GM13976 (cell line): Measurements from ENCODE around the gene WTIP.
"Not testable (repeated sequence)": the region's sequence is repeated elsewhere in the genome, so short reads cannot be mapped to it uniquely, and the experiment has no call there.

ENCODE experiments used
- DNase-seq: peaks from one replicate; pipeline ENCODE4 v3.0.0; 2012; ENCODE audit warnings: low spot score
- in situ Hi-C: fragments of 300-500 bp; cut with MboI; formaldehyde crosslinking; loops from one replicate; pipeline ENCODE4 v1.12.0; 2022; ENCODE audit warnings: low sequenced_read_pairs, mixed read lengths, inconsistent platforms; ENCODE audit not compliant: unreplicated experiment
- TF ChIP-seq, protein P1 (sequence below): IDR thresholded peaks from 2 replicates; pipeline ENCODE4 v1.5.1; 2012; ENCODE audit warnings: borderline replicate concordance, mild to moderate bottlenecking; ENCODE audit not compliant: insufficient read depth; ENCODE audit errors: extremely low read depth, missing control alignments, control extremely low read depth

WTIP gene

DNA sequence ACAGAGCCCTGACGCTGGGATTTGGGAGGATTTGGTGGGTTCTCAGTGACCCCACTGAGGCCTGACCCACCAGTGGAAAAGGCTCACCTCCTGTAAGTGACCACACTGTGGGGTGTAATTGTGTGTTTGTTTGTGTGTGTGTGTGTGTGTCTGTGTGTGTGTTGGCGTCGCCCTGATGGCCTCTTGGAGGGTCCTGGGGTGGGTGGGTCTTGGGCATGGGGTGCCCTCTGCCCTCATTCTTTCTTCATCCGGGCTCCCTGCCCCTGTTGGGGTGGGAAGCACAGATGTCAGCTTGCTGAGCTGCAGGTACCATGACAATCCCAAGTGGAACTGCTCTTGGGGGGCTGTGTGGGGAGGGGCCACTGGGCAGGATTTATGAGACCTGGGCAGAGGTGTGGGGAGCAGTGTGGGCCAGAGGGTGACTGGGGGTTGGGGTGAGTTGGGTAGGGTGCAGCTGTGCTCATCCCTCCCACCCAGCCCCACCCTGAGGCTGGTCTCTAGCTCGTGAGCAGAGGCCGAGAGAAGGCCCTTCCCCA lies 22.8 kb downstream of the WTIP start:
- in situ Hi-C loops: no loop called here
- TF ChIP-seq, protein P1, sequence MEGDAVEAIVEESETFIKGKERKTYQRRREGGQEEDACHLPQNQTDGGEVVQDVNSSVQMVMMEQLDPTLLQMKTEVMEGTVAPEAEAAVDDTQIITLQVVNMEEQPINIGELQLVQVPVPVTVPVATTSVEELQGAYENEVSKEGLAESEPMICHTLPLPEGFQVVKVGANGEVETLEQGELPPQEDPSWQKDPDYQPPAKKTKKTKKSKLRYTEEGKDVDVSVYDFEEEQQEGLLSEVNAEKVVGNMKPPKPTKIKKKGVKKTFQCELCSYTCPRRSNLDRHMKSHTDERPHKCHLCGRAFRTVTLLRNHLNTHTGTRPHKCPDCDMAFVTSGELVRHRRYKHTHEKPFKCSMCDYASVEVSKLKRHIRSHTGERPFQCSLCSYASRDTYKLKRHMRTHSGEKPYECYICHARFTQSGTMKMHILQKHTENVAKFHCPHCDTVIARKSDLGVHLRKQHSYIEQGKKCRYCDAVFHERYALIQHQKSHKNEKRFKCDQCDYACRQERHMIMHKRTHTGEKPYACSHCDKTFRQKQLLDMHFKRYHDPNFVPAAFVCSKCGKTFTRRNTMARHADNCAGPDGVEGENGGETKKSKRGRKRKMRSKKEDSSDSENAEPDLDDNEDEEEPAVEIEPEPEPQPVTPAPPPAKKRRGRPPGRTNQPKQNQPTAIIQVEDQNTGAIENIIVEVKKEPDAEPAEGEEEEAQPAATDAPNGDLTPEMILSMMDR: no peak
- DNase-seq: no peak

GRCh38 chr19:34504809-34505291 lies 23.3 kb downstream of the WTIP start:
- TF ChIP-seq, protein P1: no peak
- DNase-seq: no peak
- in situ Hi-C loops: no loop called here

DNA sequence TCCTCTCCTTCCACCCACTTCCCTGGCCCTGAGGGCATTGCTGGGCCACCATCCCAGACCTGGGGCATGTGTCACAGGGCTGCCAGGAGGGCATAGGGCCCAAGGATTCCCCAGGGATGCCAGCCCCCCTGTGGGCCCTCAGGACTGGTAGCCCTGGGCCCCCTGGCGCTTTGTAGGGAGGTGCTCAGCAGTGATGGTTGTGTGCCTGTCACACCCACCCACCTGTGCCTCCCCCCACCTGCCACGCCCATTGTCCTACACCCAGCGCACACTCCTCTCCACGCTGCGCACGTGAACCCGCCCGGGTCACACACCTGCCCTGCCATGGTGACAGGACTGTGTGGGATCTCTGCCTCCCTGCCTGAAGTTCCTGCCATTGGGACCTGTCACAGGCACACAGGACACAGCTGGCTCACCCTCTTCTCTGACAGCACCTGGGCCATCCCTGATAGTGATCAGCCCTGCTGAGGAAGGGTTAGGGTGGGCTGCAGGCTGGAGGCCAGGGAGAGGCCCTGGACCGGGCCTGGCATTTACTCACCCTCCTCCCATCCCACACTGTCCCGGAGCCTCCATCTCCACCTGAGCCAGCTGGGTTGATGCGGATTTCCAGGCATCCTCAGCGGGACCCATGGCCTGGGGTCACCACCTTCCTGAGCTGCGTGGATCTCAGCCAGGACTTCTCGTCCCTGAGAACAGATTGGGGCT lies 23.9 kb downstream of the WTIP start:
- peak; percentile 15 for DNase-seq
- in situ Hi-C loops: no loop called here
- TF ChIP-seq, protein P1: no peak

DNA sequence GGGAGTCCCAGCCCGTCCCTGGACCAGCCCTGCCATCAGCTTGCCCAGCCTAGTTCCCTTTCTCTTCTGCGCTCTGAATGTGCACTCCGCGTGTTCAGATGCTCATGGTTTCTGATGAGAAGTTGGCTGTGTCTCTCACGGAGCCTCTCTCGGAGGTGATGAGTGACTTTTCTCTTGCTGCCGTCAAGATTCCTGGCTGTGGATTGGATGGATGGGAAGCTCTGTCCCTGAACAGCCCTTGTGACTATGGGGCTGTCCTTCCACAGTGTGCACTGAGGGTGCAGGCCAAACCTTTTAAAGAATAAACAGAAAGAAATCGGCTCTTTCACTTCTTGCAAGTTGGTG lies 24.4 kb downstream of the WTIP start:
- in situ Hi-C loops: no loop called here
- TF ChIP-seq, protein P1: no peak
- peak; percentile 12 for DNase-seq

- TF ChIP-seq, protein P1: no peak
- DNase-seq: no peak
- in situ Hi-C loops: no loop called here
Observed at GRCh38 chr19:34507414-34508067, 26.0 kb downstream of the WTIP start.

GRCh38 chr19:34508540-34508939 lies 27.0 kb downstream of the WTIP start:
- TF ChIP-seq, protein P1: no peak
- no peak for DNase-seq
- in situ Hi-C loops: no loop called here

DNA sequence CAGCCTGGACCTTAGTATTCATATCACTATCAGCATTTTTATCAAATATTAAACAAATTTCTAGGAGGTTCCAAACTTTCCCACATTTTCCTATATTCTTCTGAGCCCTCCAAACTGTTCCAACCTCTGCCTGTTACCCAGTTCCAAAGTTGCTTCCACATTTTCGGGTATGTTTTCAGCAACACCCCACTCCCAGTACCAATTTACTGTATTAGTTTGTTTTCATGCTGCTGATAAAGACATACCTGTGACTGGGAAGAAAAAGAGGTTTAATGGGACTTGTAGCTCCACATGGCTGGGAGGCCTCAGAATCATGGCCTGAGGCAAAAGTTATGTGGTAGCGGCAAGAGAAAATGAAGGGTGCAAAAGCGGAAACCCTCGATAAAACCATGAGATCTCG lies 29.3 kb downstream of the WTIP start:
- in situ Hi-C loops: not testable (repeated sequence)

More for the DNA sequence above, 29.3 kb downstream of the WTIP start:
- DNase-seq: not testable (repeated sequence)
